Uterus (tissue), 4 donors: ENCODE data around the gene UBR4. TPM values are rescaled to one million over a fixed set of nuclear protein-coding genes. Genes with fewer than 3 reads are reported as not detected.

Source experiments
- DNase-seq, 2 donors: peaks; one replicate each; pipeline ENCODE4 v3.0.0-alpha.2; 2019 to 2020
- H3K27ac ChIP-seq, 2 donors: fragments of 200-600 bp; sonication (generic); 1 replicate in 1 of 2; 2 replicates in 1 of 2; pipeline ENCODE4 v1.5.1; 2016 to 2018
- H3K27me3 ChIP-seq, 2 donors: fragments of 200-600 bp; sonication (generic); one replicate each; pipeline ENCODE4 v1.5.1; 2018 to 2019; ENCODE audit warnings: control low read depth in 1 of 2
- H3K36me3 ChIP-seq, 2 donors: fragments of 200-600 bp; sonication (generic); one replicate each; pipeline ENCODE4 v1.5.1; 2019; ENCODE audit warnings: control low read depth in 1 of 2
- H3K4me1 ChIP-seq, 2 donors: fragments of 200-600 bp; sonication (generic); one replicate each; pipeline ENCODE4 v1.5.1; 2018 to 2019; ENCODE audit warnings: control low read depth in 1 of 2
- H3K4me3 ChIP-seq, 2 donors: fragments of 200-600 bp; sonication (generic); 1 replicate in 1 of 2; 2 replicates in 1 of 2; pipeline ENCODE4 v1.5.1; 2018 to 2019; ENCODE audit warnings: mild to moderate bottlenecking in 1 of 2
- H3K9me3 ChIP-seq, 2 donors: fragments of 200-600 bp; sonication (generic); one replicate each; pipeline ENCODE4 v1.5.1; 2019; ENCODE audit warnings: control low read depth in 1 of 2
- POLR2A ChIP-seq, 2 donors: fragments of 450-650 bp; IDR thresholded peaks; one replicate each; pipeline ENCODE4 v1.6.1; 2016; ENCODE audit warnings: antibody characterized with exemption in 2 of 2, mild to moderate bottlenecking in 1 of 2, moderate library complexity in 1 of 2
- intact Hi-C: fragments of 100-400 bp; cut with DNase I; formaldehyde crosslinking; loops from one replicate; pipeline ENCODE4 v1.15.1; 2023; ENCODE audit warnings: low total_unique reads
- total RNA-seq, 4 donors: library from RNA; depleted of rRNA in 3 of 4; stranded (reverse); fragments of >200 nt in 3 of 4; gene quantifications; one replicate each; pipeline versions ENCODE4 v1.1.0 to v1.2.4, GENCODE V29; 2014 to 2023
- TF ChIP-seq, protein P1 (sequence below), 4 experiments: fragments of 200-600 bp in 2 of 4; fragments of 450-650 bp in 2 of 4; sonication (generic) in 2 of 4; IDR thresholded peaks; one replicate each; pipeline ENCODE4 v1.5.1; 2016 to 2019; ENCODE audit warnings: antibody characterized with exemption in 4 of 4, mild to moderate bottlenecking in 2 of 4, moderate library complexity in 1 of 4
- donor health status: DM: yes; HTN: yes; CAD: no.

The UBR4 gene
- total RNA-seq, 4 donors from 2014 or later = 50.0 to 161 (median 105) TPM

DNA sequence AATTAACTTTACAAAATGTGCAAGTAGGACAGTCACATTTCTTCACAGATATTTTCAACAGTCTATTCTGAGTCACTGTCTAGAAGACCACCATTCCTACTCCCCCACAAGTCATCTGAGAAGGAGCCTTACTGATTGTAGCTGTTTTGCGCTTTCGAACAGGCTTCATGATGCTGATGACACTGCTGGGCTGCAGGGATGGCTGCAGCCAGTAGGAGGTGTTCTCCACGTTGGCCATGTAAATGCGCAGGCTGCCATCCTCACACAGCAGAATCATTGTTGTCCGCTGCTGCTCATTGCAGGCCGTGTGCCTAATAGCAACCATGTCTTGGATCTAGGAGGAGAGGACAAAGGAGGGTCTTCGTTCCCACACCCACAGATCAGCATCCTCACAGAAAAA lies 56.9 kb downstream of the UBR4 start:
- Histone ChIP-seq H3K9me3 (no peaks in the 10 kb centered on the region), H3K27me3 (no peaks in the 10 kb centered on the region), H3K4me1 (no peaks in the 10 kb centered on the region), H3K4me3 (no peak overlapping the region), H3K36me3 (no peaks in the 10 kb centered on the region), H3K27ac (no peak overlapping the region)
- intact Hi-C loops = no loop called here
- no peak for TF ChIP-seq POLR2A (IDR thresholded peaks at IDR 0.05)
- TF ChIP-seq, protein P1, sequence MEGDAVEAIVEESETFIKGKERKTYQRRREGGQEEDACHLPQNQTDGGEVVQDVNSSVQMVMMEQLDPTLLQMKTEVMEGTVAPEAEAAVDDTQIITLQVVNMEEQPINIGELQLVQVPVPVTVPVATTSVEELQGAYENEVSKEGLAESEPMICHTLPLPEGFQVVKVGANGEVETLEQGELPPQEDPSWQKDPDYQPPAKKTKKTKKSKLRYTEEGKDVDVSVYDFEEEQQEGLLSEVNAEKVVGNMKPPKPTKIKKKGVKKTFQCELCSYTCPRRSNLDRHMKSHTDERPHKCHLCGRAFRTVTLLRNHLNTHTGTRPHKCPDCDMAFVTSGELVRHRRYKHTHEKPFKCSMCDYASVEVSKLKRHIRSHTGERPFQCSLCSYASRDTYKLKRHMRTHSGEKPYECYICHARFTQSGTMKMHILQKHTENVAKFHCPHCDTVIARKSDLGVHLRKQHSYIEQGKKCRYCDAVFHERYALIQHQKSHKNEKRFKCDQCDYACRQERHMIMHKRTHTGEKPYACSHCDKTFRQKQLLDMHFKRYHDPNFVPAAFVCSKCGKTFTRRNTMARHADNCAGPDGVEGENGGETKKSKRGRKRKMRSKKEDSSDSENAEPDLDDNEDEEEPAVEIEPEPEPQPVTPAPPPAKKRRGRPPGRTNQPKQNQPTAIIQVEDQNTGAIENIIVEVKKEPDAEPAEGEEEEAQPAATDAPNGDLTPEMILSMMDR (IDR thresholded peaks at IDR 0.05) = no peak
- DNase-seq = no peak

DNA sequence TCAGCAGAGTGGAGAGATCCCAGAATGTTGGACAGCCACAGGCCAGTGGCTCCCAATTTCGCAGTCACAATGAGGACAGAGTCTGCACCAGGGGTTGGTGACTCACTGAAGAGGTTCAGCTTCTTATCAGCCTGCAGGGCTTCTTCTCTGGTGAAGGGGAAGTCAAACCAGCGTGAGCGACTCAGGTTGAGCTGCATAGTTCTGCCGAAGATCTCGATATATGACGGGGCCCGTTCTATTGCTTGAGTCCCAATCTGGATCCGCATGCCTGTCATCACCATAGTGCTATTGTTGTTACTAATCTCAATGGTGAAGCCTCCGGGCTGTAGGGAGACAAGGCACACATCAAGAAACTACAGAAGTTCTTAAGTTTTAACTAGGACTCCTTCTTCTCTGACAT lies 58.5 kb downstream of the UBR4 start:
- Histone ChIP-seq H3K9me3 (no peaks in the 10 kb centered on the region), H3K4me1 (no peaks in the 10 kb centered on the region), H3K27ac (no peak overlapping the region), H3K27me3 (no peaks in the 10 kb centered on the region), H3K4me3 (no peak overlapping the region), H3K36me3 (no peaks in the 10 kb centered on the region)
- intact Hi-C loops = no loop called here
- no peak for DNase-seq
- TF ChIP-seq, protein P1 (IDR thresholded peaks at IDR 0.05) = no peak
- no peak for TF ChIP-seq POLR2A (IDR thresholded peaks at IDR 0.05)

DNA sequence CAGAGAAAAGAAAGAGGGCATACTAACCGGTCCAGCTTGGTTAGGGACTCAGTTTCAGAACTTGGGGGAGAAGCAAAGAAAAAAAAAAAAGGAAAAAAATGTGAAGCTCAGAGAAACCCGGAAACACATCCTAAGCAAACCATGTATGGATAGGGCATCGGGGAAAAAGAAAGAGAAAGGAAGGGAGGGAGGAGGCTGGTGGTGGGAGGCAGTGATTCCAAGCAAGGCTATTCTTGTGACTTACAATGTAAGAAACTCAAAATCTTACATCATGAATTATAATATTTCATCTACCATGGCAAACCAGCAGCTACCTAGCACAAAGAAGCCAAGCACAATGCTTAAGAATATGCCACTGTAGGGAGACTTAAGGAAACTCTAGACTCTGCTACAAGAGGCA lies 60.3 kb downstream of the UBR4 start:
- TF ChIP-seq POLR2A (IDR thresholded peaks at IDR 0.05) = no peak
- TF ChIP-seq, protein P1 (IDR thresholded peaks at IDR 0.05) = no peak
- no peak overlapping the region for H3K4me3 ChIP-seq
- H3K9me3 ChIP-seq = no peaks in the 10 kb centered on the region
- H3K27ac ChIP-seq = no peak overlapping the region
- H3K27me3 ChIP-seq = no peaks in the 10 kb centered on the region
- no peak for DNase-seq
- intact Hi-C loops = no loop called here
- H3K36me3 ChIP-seq = no peaks in the 10 kb centered on the region
- no peaks in the 10 kb centered on the region for H3K4me1 ChIP-seq

DNA sequence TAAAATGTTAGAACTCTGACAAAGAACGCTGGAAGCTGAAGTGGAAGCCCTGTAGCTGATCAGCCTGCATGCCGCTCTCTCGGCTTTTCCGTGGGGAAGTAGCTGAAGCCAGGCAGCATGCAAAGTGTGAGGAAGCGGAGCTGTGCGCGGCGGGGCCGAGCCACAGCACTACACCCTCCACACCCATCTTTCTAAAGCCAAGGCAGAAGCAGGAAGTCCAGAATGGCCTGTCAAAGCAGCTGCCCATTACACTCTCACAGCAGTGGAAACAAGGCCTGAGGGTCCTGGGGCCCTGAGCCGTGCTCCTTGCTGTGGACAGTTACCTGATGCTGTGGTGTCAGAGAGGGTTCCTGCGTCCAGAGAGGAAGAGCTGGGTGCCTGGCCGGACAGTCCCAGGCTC lies 69.6 kb downstream of the UBR4 start:
- Histone ChIP-seq H3K27ac (no peak overlapping the region), H3K4me3 (no peak overlapping the region), H3K9me3 (no peaks in the 10 kb centered on the region), H3K36me3 (no peaks in the 10 kb centered on the region), H3K4me1 (no peaks in the 10 kb centered on the region), H3K27me3 (no peaks in the 10 kb centered on the region)
- intact Hi-C loops = no loop called here
- no peak for DNase-seq
- TF ChIP-seq, protein P1 (IDR thresholded peaks at IDR 0.05) = no peak
- no peak for TF ChIP-seq POLR2A (IDR thresholded peaks at IDR 0.05)

DNA sequence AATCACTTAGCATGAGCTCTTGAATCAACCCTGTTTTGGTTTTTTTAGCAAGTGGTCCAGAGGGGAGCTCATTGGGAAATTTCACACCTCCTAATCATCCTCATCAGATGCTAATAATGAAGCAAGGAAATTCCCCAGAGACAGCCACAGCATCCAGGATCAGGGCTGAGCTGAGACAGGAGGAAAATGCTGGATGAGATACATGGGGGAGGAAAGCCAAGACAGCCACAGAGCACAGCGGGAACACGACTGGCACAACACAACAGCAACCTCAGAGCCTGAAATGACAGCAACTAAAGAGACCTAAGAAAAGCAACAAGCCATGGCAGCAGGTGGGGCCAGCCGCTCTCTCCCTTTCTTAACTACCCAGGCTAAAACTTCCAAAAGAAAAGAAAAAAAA lies 70.4 kb downstream of the UBR4 start:
- Histone ChIP-seq H3K4me1 (no peaks in the 10 kb centered on the region), H3K27ac (no peak overlapping the region), H3K4me3 (no peak overlapping the region), H3K9me3 (no peaks in the 10 kb centered on the region), H3K27me3 (no peaks in the 10 kb centered on the region), H3K36me3 (no peaks in the 10 kb centered on the region)
- intact Hi-C loops = no loop called here
- TF ChIP-seq POLR2A (IDR thresholded peaks at IDR 0.05) = no peak
- DNase-seq = no peak

DNA sequence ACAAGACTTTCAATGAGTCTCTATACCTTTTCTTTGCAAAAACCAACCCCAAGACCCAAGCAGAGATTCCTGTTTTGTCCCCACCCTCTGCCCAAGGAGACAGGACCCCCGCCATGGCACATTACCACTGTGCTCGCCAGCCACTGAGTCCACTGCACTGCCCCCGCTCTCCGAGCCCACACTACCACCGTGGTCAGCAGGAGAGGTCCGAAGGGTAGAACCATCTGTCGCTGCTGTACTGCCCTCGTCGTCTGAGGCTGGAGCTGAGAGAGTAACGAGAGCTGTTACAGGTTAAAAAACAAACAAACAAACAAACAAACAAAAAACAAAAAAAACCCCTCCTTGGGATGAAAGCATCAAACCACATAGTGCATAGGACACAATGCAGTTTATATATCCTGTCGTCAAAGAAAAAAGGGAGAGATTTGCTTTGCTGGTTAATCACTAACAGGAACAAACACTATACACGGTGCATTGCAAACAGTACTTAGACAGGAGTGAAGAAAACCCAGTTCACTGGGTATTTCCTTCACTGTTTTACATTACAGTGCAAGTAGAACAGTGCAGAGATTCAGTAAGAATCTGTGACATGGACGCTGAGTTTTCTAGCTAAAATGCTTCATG lies 71.0 kb downstream of the UBR4 start:
- intact Hi-C loops = no loop called here
- H3K27ac ChIP-seq = no peak overlapping the region
- TF ChIP-seq, protein P1 (IDR thresholded peaks at IDR 0.05) = no peak
- TF ChIP-seq POLR2A (IDR thresholded peaks at IDR 0.05) = no peak
- no peaks in the 10 kb centered on the region for H3K27me3 ChIP-seq
- H3K4me3 ChIP-seq = no peak overlapping the region
- DNase-seq = no peak
- H3K4me1 ChIP-seq = no peaks in the 10 kb centered on the region
- H3K9me3 ChIP-seq = no peaks in the 10 kb centered on the region
- no peaks in the 10 kb centered on the region for H3K36me3 ChIP-seq
